ENCODE results near the gene LGALS13. TPM values are rescaled to one million over a fixed set of nuclear protein-coding genes. Genes with fewer than 3 reads are reported as not detected.
"Not testable (repeated sequence)": the region's sequence is repeated elsewhere in the genome, so short reads cannot be mapped to it uniquely, and the experiment has no call there.

The LGALS13 gene
- total RNA-seq, 1 donor from 2014 or later = not detected

- DNase-seq (ENCODE audit: low spot score) = no peak
- no peak overlapping the region for H3K27ac Mint-ChIP-seq (ENCODE audit: unreplicated experiment)
- peaks cover 9% of the 10 kb centered on the region for H3K27me3 Mint-ChIP-seq (ENCODE audit: low read depth)
- no peak overlapping the region for H3K4me3 Mint-ChIP-seq (ENCODE audit: unreplicated experiment)
- TF ChIP-seq CTCF (IDR thresholded peaks at IDR 0.05) = no peak
- no peaks in the 10 kb centered on the region for H3K9me3 Mint-ChIP-seq (ENCODE audit: low read depth)
- H3K4me1 Mint-ChIP-seq (ENCODE audit: low read depth) = no peaks in the 10 kb centered on the region
- no peaks in the 10 kb centered on the region for H3K36me3 Mint-ChIP-seq (ENCODE audit: low read depth)
Observed at GRCh38 chr19:39607561-39607960, 5.2 kb downstream of the LGALS13 start.

GRCh38 chr19:39613597-39613996 lies 11.3 kb downstream of the LGALS13 start:
- Mint-ChIP-seq H3K9me3 (ENCODE audit: low read depth) (peaks cover 4% of the 10 kb centered on the region), H3K4me3 (ENCODE audit: unreplicated experiment) (no peak overlapping the region), H3K27ac (ENCODE audit: unreplicated experiment) (no peak overlapping the region), H3K4me1 (ENCODE audit: low read depth) (no peaks in the 10 kb centered on the region), H3K36me3 (ENCODE audit: low read depth) (no peaks in the 10 kb centered on the region), H3K27me3 (ENCODE audit: low read depth) (no peaks in the 10 kb centered on the region)
- no peak for TF ChIP-seq CTCF (IDR thresholded peaks at IDR 0.05)
- no peak for DNase-seq (ENCODE audit: low spot score)

GRCh38 chr19:39617745-39618144 lies 15.4 kb downstream of the LGALS13 start:
- no peak overlapping the region for H3K27ac Mint-ChIP-seq (ENCODE audit: unreplicated experiment)
- H3K4me1 Mint-ChIP-seq (ENCODE audit: low read depth) = no peaks in the 10 kb centered on the region
- no peak for TF ChIP-seq CTCF (IDR thresholded peaks at IDR 0.05)
- H3K4me3 Mint-ChIP-seq (ENCODE audit: unreplicated experiment) = no peak overlapping the region
- H3K27me3 Mint-ChIP-seq (ENCODE audit: low read depth) = peaks cover 12% of the 10 kb centered on the region
- H3K36me3 Mint-ChIP-seq (ENCODE audit: low read depth) = no peaks in the 10 kb centered on the region
- DNase-seq (ENCODE audit: low spot score) = no peak
- H3K9me3 Mint-ChIP-seq (ENCODE audit: low read depth) = peaks cover 4% of the 10 kb centered on the region

- H3K36me3 Mint-ChIP-seq (ENCODE audit: low read depth) = no peaks in the 10 kb centered on the region
- H3K27ac Mint-ChIP-seq (ENCODE audit: unreplicated experiment) = no peak overlapping the region
- H3K9me3 Mint-ChIP-seq (ENCODE audit: low read depth) = no peaks in the 10 kb centered on the region
- H3K27me3 Mint-ChIP-seq (ENCODE audit: low read depth) = peaks cover 18% of the 10 kb centered on the region
- TF ChIP-seq CTCF (IDR thresholded peaks at IDR 0.05) = no peak
- DNase-seq (ENCODE audit: low spot score) = no peak
- no peaks in the 10 kb centered on the region for H3K4me1 Mint-ChIP-seq (ENCODE audit: low read depth)
- H3K4me3 Mint-ChIP-seq (ENCODE audit: unreplicated experiment) = no peak overlapping the region
Observed at GRCh38 chr19:39623946-39624345, 21.6 kb downstream of the LGALS13 start.

- H3K27ac Mint-ChIP-seq (ENCODE audit: unreplicated experiment); H3K36me3 Mint-ChIP-seq (ENCODE audit: low read depth); DNase-seq (ENCODE audit: low spot score); H3K4me3 Mint-ChIP-seq (ENCODE audit: unreplicated experiment); H3K27me3 Mint-ChIP-seq (ENCODE audit: low read depth); H3K4me1 Mint-ChIP-seq (ENCODE audit: low read depth); H3K9me3 Mint-ChIP-seq (ENCODE audit: low read depth): not testable (repeated sequence)
Observed at GRCh38 chr19:39627631-39628030, 25.3 kb downstream of the LGALS13 start.

GRCh38 chr19:39631178-39631577 lies 28.9 kb downstream of the LGALS13 start:
- DNase-seq (ENCODE audit: low spot score) = no peak
- no peaks in the 10 kb centered on the region for H3K36me3 Mint-ChIP-seq (ENCODE audit: low read depth)
- TF ChIP-seq CTCF (IDR thresholded peaks at IDR 0.05) = no peak
- H3K4me1 Mint-ChIP-seq (ENCODE audit: low read depth) = no peaks in the 10 kb centered on the region
- peaks cover 7% of the 10 kb centered on the region for H3K27me3 Mint-ChIP-seq (ENCODE audit: low read depth)
- H3K9me3 Mint-ChIP-seq (ENCODE audit: low read depth) = peaks cover 19% of the 10 kb centered on the region
- no peak overlapping the region for H3K27ac Mint-ChIP-seq (ENCODE audit: unreplicated experiment)
- no peak overlapping the region for H3K4me3 Mint-ChIP-seq (ENCODE audit: unreplicated experiment)
